Thyroid gland (tissue), 4 donors: Measurements from ENCODE around the gene ADIG.

Source experiments
- POLR2A ChIP-seq, 2 donors: fragments of 450-650 bp; IDR thresholded peaks; one replicate each; pipeline ENCODE4 v1.6.1; 2017; ENCODE audit warnings: antibody characterized with exemption in 2 of 2, mild to moderate bottlenecking in 2 of 2, moderate library complexity in 1 of 2
- TF ChIP-seq, protein P1 (sequence below), 6 experiments: fragments of 200-600 bp in 3 of 6; fragments of 450-650 bp in 3 of 6; sonication (generic) in 3 of 6; IDR thresholded peaks; one replicate each; pipeline ENCODE4 v1.5.1; 2016 to 2019; ENCODE audit warnings: antibody characterized with exemption in 6 of 6, mild to moderate bottlenecking in 2 of 6, inconsistent platforms in 1 of 6, moderate library complexity in 1 of 6

DNA sequence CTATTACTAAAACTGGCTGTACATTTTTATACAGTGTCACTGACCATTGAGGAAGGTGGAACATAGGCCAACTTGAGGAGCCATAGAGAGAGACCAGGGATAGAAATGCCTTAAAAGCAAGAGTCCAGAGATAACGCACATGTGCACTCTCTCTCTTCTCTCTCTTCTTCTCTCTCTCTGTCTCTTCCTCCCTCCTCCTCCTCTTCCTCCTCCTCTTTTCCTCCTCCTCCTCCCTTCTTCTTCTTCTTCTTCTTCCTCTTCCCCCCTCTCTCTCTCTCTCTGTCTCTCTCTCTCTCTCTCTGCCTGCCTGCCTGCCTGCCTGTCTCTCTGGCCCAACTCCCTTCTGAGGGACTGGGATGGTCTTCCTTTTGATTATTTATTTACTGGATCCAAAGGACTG is 16.3 kb upstream of the ADIG start:
- TF ChIP-seq, protein P1, sequence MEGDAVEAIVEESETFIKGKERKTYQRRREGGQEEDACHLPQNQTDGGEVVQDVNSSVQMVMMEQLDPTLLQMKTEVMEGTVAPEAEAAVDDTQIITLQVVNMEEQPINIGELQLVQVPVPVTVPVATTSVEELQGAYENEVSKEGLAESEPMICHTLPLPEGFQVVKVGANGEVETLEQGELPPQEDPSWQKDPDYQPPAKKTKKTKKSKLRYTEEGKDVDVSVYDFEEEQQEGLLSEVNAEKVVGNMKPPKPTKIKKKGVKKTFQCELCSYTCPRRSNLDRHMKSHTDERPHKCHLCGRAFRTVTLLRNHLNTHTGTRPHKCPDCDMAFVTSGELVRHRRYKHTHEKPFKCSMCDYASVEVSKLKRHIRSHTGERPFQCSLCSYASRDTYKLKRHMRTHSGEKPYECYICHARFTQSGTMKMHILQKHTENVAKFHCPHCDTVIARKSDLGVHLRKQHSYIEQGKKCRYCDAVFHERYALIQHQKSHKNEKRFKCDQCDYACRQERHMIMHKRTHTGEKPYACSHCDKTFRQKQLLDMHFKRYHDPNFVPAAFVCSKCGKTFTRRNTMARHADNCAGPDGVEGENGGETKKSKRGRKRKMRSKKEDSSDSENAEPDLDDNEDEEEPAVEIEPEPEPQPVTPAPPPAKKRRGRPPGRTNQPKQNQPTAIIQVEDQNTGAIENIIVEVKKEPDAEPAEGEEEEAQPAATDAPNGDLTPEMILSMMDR (IDR thresholded peaks at IDR 0.05), result no peak
- TF ChIP-seq POLR2A (IDR thresholded peaks at IDR 0.05), result no peak
